HEK293 (cell line): ENCODE data around the gene NHEJ1.

ENCODE experiments used
- CTCF ChIA-PET: fragments of 350-600 bp; formaldehyde crosslinking; extraction: SDS; loops from one replicate; lab custom pipeline; 2021; ENCODE audit warnings: antibody characterized with exemption; lab: Yijun Ruan, JAX
- POLR2A ChIA-PET: fragments of 300-600 bp; formaldehyde crosslinking; extraction: SDS; loops from one replicate; lab custom pipeline; 2020; ENCODE audit warnings: antibody characterized with exemption, inconsistent platforms; lab: Yijun Ruan, JAX
- H3K27ac ChIP-seq: fragments of 200-500 bp; sonication (Bioruptor generic); 2 replicates; pipeline ENCODE4 v1.5.1; 2014; ENCODE audit warnings: low read depth, low read length, control low read depth, inconsistent platforms; ENCODE audit errors: extremely low read depth
- H3K36me3 ChIP-seq, 2 experiments: fragments of 200-500 bp in 1 of 2; sonication (Bioruptor generic) in 1 of 2; 1 replicate in 1 of 2; 2 replicates in 1 of 2; pipeline ENCODE4 v1.5.1; 2014 to 2017; ENCODE audit warnings: inconsistent platforms in 2 of 2, low read length in 2 of 2; ENCODE audit not compliant: control insufficient read depth in 2 of 2, insufficient read depth in 1 of 2
- H3K4me1 ChIP-seq: fragments of 200-500 bp; sonication (Bioruptor generic); 2 replicates; pipeline ENCODE4 v1.5.1; 2014; ENCODE audit warnings: mild to moderate bottlenecking, low read length, inconsistent platforms; ENCODE audit not compliant: control insufficient read depth, insufficient read depth
- H3K4me3 ChIP-seq: 2 replicates; pipeline ENCODE4 v1.5.1; 2011; ENCODE audit warnings: low read depth, mild to moderate bottlenecking, control low read depth, low read length, moderate library complexity
- H3K9me3 ChIP-seq: fragments of 200-500 bp; sonication (Bioruptor generic); 2 replicates; pipeline ENCODE4 v1.5.1; 2014; ENCODE audit warnings: low read depth, low read length, inconsistent platforms; ENCODE audit not compliant: control insufficient read depth, insufficient read depth
- AEBP2 ChIP-seq: fragments of 450-650 bp; formaldehyde crosslinking; IDR thresholded peaks from 2 replicates; pipeline ENCODE4 v1.5.1; 2016; ENCODE audit warnings: missing biosample characterization, missing genetic modification characterization, borderline replicate concordance
- BCL6B ChIP-seq: fragments of 450-650 bp; formaldehyde crosslinking; IDR thresholded peaks from 2 replicates; pipeline ENCODE4 v1.5.1; 2017; ENCODE audit warnings: missing biosample characterization, missing genetic modification characterization
- ELK4 ChIP-seq: IDR thresholded peaks from 2 replicates; pipeline ENCODE4 v1.6.1; 2011; ENCODE audit warnings: mild to moderate bottlenecking, low read depth, low read length, borderline replicate concordance
- GFI1B ChIP-seq: fragments of 450-650 bp; formaldehyde crosslinking; IDR thresholded peaks from 2 replicates; pipeline ENCODE4 v1.5.1; 2016; ENCODE audit warnings: missing biosample characterization, missing genetic modification characterization
- HOXC10 ChIP-seq: sonication (generic); formaldehyde crosslinking; IDR thresholded peaks from 2 replicates; pipeline ENCODE4 v1.8.1; 2023; ENCODE audit warnings: mild to moderate bottlenecking, missing genetic modification reagents
- KLF16 ChIP-seq: fragments of 450-650 bp; formaldehyde crosslinking; IDR thresholded peaks from 2 replicates; pipeline ENCODE4 v1.5.1; 2017; ENCODE audit warnings: missing biosample characterization, missing genetic modification characterization
- MZF1 ChIP-seq: fragments of 450-650 bp; formaldehyde crosslinking; IDR thresholded peaks from 2 replicates; pipeline ENCODE4 v1.5.1; 2017; ENCODE audit warnings: missing biosample characterization, missing genetic modification characterization, borderline replicate concordance
- PBX3 ChIP-seq: sonication (generic); formaldehyde crosslinking; IDR thresholded peaks from 2 replicates; pipeline ENCODE4 v1.8.1; 2022; ENCODE audit warnings: mild to moderate bottlenecking, moderate library complexity, missing genetic modification reagents
- RBAK ChIP-seq: fragments of 450-650 bp; formaldehyde crosslinking; IDR thresholded peaks from 2 replicates; pipeline ENCODE4 v1.5.1; 2016; ENCODE audit warnings: missing biosample characterization, missing genetic modification characterization
- WT1 ChIP-seq: fragments of 450-650 bp; formaldehyde crosslinking; IDR thresholded peaks from 2 replicates; pipeline ENCODE4 v1.5.1; 2016; ENCODE audit warnings: missing biosample characterization, missing genetic modification characterization
- ZBTB17 ChIP-seq: fragments of 450-650 bp; formaldehyde crosslinking; IDR thresholded peaks from 2 replicates; pipeline ENCODE4 v1.5.1; 2016; ENCODE audit warnings: missing biosample characterization, missing genetic modification characterization
- ZNF18 ChIP-seq: fragments of 450-650 bp; formaldehyde crosslinking; IDR thresholded peaks from 2 replicates; pipeline ENCODE4 v1.5.1; 2016; ENCODE audit warnings: missing biosample characterization, missing genetic modification characterization
- ZNF184 ChIP-seq: fragments of 450-650 bp; IDR thresholded peaks from 2 replicates; pipeline ENCODE4 v1.5.1; 2018; ENCODE audit warnings: missing biosample characterization, mild to moderate bottlenecking, missing genetic modification characterization
- ZNF19 ChIP-seq: fragments of 450-650 bp; formaldehyde crosslinking; IDR thresholded peaks from 2 replicates; pipeline ENCODE4; 2016; ENCODE audit warnings: missing biosample characterization, missing genetic modification characterization, low read depth
- ZNF202 ChIP-seq: fragments of 450-650 bp; formaldehyde crosslinking; IDR thresholded peaks from 2 replicates; pipeline ENCODE4 v1.5.1; 2016; ENCODE audit warnings: missing biosample characterization, missing genetic modification characterization, borderline replicate concordance
- ZNF24 ChIP-seq: fragments of 450-650 bp; formaldehyde crosslinking; IDR thresholded peaks from 2 replicates; pipeline ENCODE4 v1.5.1; 2016; ENCODE audit warnings: missing biosample characterization, missing genetic modification characterization
- ZNF274 ChIP-seq, 2 experiments: fragments of 200-500 bp in 1 of 2; fragments of 450-650 bp in 1 of 2; sonication (Bioruptor generic) in 1 of 2; formaldehyde crosslinking in 1 of 2; IDR thresholded peaks; 2 replicates each; pipeline versions ENCODE4 v1.5.1 to v1.6.1; 2014 to 2016; ENCODE audit warnings: borderline replicate concordance in 1 of 2, inconsistent platforms in 1 of 2, low read length in 1 of 2, missing biosample characterization in 1 of 2, missing genetic modification characterization in 1 of 2
- ZNF423 ChIP-seq: fragments of 450-650 bp; formaldehyde crosslinking; IDR thresholded peaks from 2 replicates; pipeline ENCODE4 v1.5.1; 2016; ENCODE audit warnings: missing biosample characterization, missing genetic modification characterization
- ZNF521 ChIP-seq: fragments of 450-650 bp; formaldehyde crosslinking; IDR thresholded peaks from 2 replicates; pipeline ENCODE4 v1.5.1; 2017; ENCODE audit warnings: missing biosample characterization, mild to moderate bottlenecking, missing genetic modification characterization
- ZNF544 ChIP-seq: fragments of 450-650 bp; formaldehyde crosslinking; IDR thresholded peaks from 2 replicates; pipeline ENCODE4 v1.5.0; 2017; ENCODE audit warnings: missing biosample characterization, missing genetic modification characterization
- ZNF555 ChIP-seq: fragments of 450-650 bp; formaldehyde crosslinking; conservative IDR thresholded peaks from 2 replicates; pipeline ENCODE4 v1.5.1; 2017; ENCODE audit warnings: missing biosample characterization, mild to moderate bottlenecking, missing genetic modification characterization, inconsistent platforms
- ZNF624 ChIP-seq: fragments of 450-650 bp; formaldehyde crosslinking; IDR thresholded peaks from 2 replicates; pipeline ENCODE4 v1.5.1; 2017; ENCODE audit warnings: missing biosample characterization, missing genetic modification characterization

NHEJ1 gene

GRCh38 chr2:219174801-219175200 lies 14.2 kb upstream of the NHEJ1 start:
- H3K9me3 ChIP-seq: no peaks in the 10 kb centered on the region
- no peak overlapping the region for H3K27ac ChIP-seq
- peaks cover 6% of the 10 kb centered on the region; the same call in 1 of the 2 replicates for H3K4me1 ChIP-seq
- H3K4me3 ChIP-seq: no peak overlapping the region
- no peak for TF ChIP-seq ZNF521 (tag by site-specific recombination)
- no peak for TF ChIP-seq ZNF555 (tag by site-specific recombination)
- TF ChIP-seq ZNF274 (IDR thresholded peaks at IDR 0.05; ENCODE audit: low read length): no peak
- no peak for TF ChIP-seq ZNF274 (tag by site-specific recombination; IDR thresholded peaks at IDR 0.05; ENCODE audit: borderline replicate concordance)
- no peak for TF ChIP-seq AEBP2 (tag by site-specific recombination)
- TF ChIP-seq RBAK (tag by site-specific recombination): no peak
- TF ChIP-seq BCL6B (tag by site-specific recombination): no peak
- no peak for TF ChIP-seq HOXC10 (CRISPR knock-in tag)
- no peak for TF ChIP-seq ELK4
- no peak for TF ChIP-seq MZF1 (tag by site-specific recombination)
- TF ChIP-seq GFI1B (tag by site-specific recombination): no peak
- no peak for TF ChIP-seq KLF16 (tag by site-specific recombination)
- TF ChIP-seq ZBTB17 (tag by site-specific recombination): no peak
- ChIA-PET CTCF (interaction anchor here (0.6 to 8.4 kb wide), 10 partner anchors 11 to 214 kb away, joined by 3 to 101 read pairs (median 3); partner anchors contain the start of genes ANKZF1 and ATG9A), POLR2A (no interaction called here)
- peaks cover 4 to 41% of the 10 kb centered on the region in 2 experiments; a peak in 2 of 3 replicates for H3K36me3 ChIP-seq

- no peak overlapping the region for H3K4me3 ChIP-seq
- ChIA-PET CTCF (interaction anchor here (0.6 to 8.4 kb wide), 12 partner anchors 10 to 1073 kb away, joined by 3 to 101 read pairs (median 3); partner anchors contain the start of genes ANKZF1 and ATG9A), POLR2A (no interaction called here)
- no peaks in the 10 kb centered on the region for H3K9me3 ChIP-seq
- peaks cover 4 to 36% of the 10 kb centered on the region in 2 experiments; a peak in 2 of 3 replicates for H3K36me3 ChIP-seq
- no peak overlapping the region for H3K27ac ChIP-seq
- H3K4me1 ChIP-seq: peaks cover 6% of the 10 kb centered on the region; the same call in 1 of the 2 replicates
- TF ChIP-seq ZNF544: no peak
These were observed 13.5 kb upstream of the NHEJ1 start for GRCh38 chr2:219174146-219174545.

GRCh38 chr2:219173176-219173575 lies 12.6 kb upstream of the NHEJ1 start:
- Histone ChIP-seq H3K9me3 (no peaks in the 10 kb centered on the region), H3K4me1 (0 out of 2 replicates have a peak, but pooled peaks cover 4% of the 10 kb centered on the region), H3K4me3 (no peak overlapping the region), H3K36me3 (peaks cover 4 to 36% of the 10 kb centered on the region in 2 experiments; a peak in 2 of 3 replicates), H3K27ac (no peak overlapping the region)
- ChIA-PET CTCF (interaction anchor here (0.5 to 8.4 kb wide), 5 partner anchors 14 to 338 kb away, joined by 3 to 101 read pairs (median 4); no protein-coding TSS in a partner anchor), POLR2A (no interaction called here)
- TF ChIP-seq ZNF423 (tag by site-specific recombination) (no peak), ZNF624 (tag by site-specific recombination) (no peak), ZNF24 (tag by site-specific recombination) (no peak), ZNF18 (tag by site-specific recombination) (no peak), ZNF274 (IDR thresholded peaks at IDR 0.05; ENCODE audit: low read length) (no peak), ZNF274 (tag by site-specific recombination; IDR thresholded peaks at IDR 0.05; ENCODE audit: borderline replicate concordance) (no peak), PBX3 (CRISPR knock-in tag) (no peak), ZNF184 (tag by site-specific recombination) (no peak), WT1 (tag by site-specific recombination) (no peak), AEBP2 (tag by site-specific recombination) (no peak), ZNF19 (tag by site-specific recombination) (no peak), ZNF202 (no peak)
